Lung (tissue), 12 donors: ENCODE results near the gene NCOA3. TPM values are rescaled to one million over a fixed set of nuclear protein-coding genes. Genes with fewer than 3 reads are reported as not detected.

ENCODE experiments used
- ATAC-seq: fragments of 200-7000 bp; cut with Tn5 transposase; one replicate; pipeline ENCODE4 v1.9.1; 2020; ENCODE audit warnings: moderate number of reproducible peaks; ENCODE audit not compliant: insufficient read depth, low FRiP score
- DNase-seq, 3 donors: peaks; one replicate each; pipeline ENCODE4 v3.0.0-alpha.2; 2013 to 2017
- H3K27ac ChIP-seq, 2 donors: one replicate each; pipeline ENCODE4 v1.5.1; 2013; ENCODE audit warnings: mild to moderate bottlenecking in 2 of 2, moderate library complexity in 2 of 2, control low read depth in 1 of 2, inconsistent platforms in 1 of 2, low read depth in 1 of 2, low read length in 1 of 2
- H3K27me3 ChIP-seq, 3 donors: one replicate each; pipeline ENCODE4 v1.5.1; 2013; ENCODE audit warnings: low read length in 2 of 3; ENCODE audit not compliant: control insufficient read depth in 3 of 3, insufficient read depth in 3 of 3
- H3K36me3 ChIP-seq, 4 donors: one replicate each; pipeline ENCODE4 v1.5.1; 2013; ENCODE audit warnings: low read length in 4 of 4, mild to moderate bottlenecking in 1 of 4, moderate library complexity in 1 of 4; ENCODE audit not compliant: control insufficient read depth in 4 of 4, insufficient read depth in 4 of 4
- H3K4me1 ChIP-seq, 5 donors: one replicate each; pipeline ENCODE4 v1.5.1; 2013; ENCODE audit warnings: low read length in 5 of 5, mild to moderate bottlenecking in 2 of 5, moderate library complexity in 1 of 5; ENCODE audit not compliant: control insufficient read depth in 5 of 5, insufficient read depth in 5 of 5
- H3K4me3 ChIP-seq: one replicate; pipeline ENCODE4 v1.5.1; 2013; ENCODE audit warnings: mild to moderate bottlenecking, control low read depth, moderate library complexity
- H3K9ac ChIP-seq, 2 donors: one replicate each; pipeline ENCODE4 v1.5.1; 2013; ENCODE audit warnings: low read length in 2 of 2, control low read depth in 1 of 2; ENCODE audit not compliant: insufficient read depth in 1 of 2
- H3K9me3 ChIP-seq, 4 donors: one replicate each; pipeline ENCODE4 v1.5.1; 2013; ENCODE audit warnings: low read length in 3 of 4, mild to moderate bottlenecking in 1 of 4, moderate library complexity in 1 of 4; ENCODE audit not compliant: control insufficient read depth in 4 of 4, insufficient read depth in 3 of 4
- WGBS, 2 donors: extraction: QIAGEN DNeasy Blood & Tissue Kit; methylation state at CpG; one replicate each; pipeline ENCODE4 v1.1.7; 2013; 5-methylcytosine and 5-hydroxymethylcytosine counted together
- polyA plus RNA-seq, 2 donors: library from polyadenylated mRNA; stranded (reverse); fragments of 200-250 nt; gene quantifications; one replicate each; pipeline ENCODE4 v1.2.1, GENCODE V29; 2013
- total RNA-seq, 2 donors: library from RNA; depleted of rRNA in 1 of 2; stranded (reverse); fragments of >200 nt in 1 of 2; gene quantifications; one replicate each; pipeline ENCODE4 v1.2.1, GENCODE V29; 2014 to 2021
- TF ChIP-seq, protein P1 (sequence below): IDR thresholded peaks from 2 replicates; pipeline ENCODE4 v1.5.1; 2012; ENCODE audit warnings: mild to moderate bottlenecking; ENCODE audit errors: control extremely low read depth, extremely low read depth
- donor health status: control.
- donor health status: control.
- donor health status: Bipolar disorder and iron deficiency.
- donor health status: healthy.
- donor health status: DM: yes; HTN: yes; CAD: no.

The NCOA3 gene
- total and polyA plus RNA-seq, 4 donors: 5.5 to 69.4 (median 22.6) TPM

DNA sequence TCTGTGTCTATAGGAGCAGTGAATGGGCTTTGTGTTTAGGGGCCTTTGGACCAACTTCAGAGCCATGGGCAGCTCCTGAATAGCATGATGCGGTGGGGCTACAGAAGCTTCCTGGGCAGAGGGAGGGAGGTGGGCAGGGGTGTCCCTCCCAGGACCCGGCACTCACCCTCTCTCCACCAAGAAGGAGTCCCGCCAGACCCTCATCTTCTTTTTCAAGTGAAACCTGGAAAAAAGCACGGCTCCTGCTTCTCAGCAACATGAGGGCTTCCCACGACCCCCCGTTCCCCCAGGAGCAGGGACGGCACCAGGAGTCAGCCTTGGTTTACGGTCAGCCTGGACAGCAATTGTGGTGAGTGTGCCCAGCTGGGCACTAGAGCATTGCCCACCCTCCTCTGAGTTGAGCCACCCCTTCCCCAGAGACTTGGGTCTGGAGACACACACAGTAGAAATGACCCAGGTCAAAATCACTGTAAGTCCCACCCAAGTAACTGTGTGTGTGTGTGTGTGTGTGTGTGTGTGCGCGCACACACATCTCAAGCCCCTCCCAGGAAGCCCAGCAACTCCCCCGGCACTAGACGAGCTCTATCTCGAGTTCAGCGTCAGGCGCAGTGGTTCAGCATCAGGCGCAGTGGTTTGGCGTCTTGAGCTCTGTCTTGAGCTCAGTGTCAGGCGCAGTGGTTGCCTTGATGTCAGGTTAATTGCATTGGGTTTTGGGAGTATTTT lies 175.4 kb downstream of the NCOA3 start:
- peaks cover 0 to 9% (median 6%) of the 10 kb centered on the region in 5 donors for H3K4me1 ChIP-seq

DNA sequence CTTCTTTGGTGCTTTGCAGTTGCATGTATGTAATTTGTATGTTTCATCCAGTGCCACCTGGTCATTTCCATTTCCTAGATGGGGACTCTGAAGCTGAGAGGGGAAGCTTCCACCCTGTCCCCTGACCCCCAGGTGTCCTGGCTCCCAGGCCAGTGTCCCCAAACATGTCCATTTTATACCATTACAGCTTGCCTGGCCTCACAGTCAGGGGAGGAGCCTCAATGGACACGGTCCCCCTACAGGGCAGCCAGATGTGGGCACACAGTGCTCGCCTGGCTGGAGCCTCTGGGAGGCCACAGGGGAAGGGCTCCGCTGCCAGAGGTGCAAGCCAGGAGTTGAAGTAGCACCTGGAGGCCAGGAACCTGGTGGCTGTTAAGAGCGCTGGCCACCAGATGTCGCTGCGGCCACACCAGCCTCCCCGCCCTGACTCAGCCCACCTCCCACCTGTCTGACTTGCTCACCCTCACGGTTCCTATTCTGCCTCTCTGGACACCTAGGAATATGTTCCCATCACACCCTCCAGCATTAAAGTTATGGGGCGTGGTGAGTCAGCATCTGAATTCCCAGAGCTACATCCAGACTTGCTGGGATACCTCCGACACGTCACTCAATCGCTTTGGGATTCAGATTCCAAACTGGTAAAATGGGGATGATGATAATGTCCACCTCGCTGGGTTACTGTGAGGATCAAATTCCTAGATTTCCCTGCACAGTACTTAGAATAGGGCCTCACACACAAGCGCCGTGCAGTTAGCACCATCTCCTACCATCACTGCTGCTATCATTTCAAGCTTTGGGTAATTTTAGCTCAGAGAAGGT lies 176.2 kb downstream of the NCOA3 start:
- no peak overlapping the region for H3K9ac ChIP-seq
- no peaks in the 10 kb centered on the region for H3K27me3 ChIP-seq
- no peaks in the 10 kb centered on the region for H3K9me3 ChIP-seq
- TF ChIP-seq, protein P1, sequence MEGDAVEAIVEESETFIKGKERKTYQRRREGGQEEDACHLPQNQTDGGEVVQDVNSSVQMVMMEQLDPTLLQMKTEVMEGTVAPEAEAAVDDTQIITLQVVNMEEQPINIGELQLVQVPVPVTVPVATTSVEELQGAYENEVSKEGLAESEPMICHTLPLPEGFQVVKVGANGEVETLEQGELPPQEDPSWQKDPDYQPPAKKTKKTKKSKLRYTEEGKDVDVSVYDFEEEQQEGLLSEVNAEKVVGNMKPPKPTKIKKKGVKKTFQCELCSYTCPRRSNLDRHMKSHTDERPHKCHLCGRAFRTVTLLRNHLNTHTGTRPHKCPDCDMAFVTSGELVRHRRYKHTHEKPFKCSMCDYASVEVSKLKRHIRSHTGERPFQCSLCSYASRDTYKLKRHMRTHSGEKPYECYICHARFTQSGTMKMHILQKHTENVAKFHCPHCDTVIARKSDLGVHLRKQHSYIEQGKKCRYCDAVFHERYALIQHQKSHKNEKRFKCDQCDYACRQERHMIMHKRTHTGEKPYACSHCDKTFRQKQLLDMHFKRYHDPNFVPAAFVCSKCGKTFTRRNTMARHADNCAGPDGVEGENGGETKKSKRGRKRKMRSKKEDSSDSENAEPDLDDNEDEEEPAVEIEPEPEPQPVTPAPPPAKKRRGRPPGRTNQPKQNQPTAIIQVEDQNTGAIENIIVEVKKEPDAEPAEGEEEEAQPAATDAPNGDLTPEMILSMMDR: peak; percentile 47
- H3K27ac ChIP-seq: no peak overlapping the region
- H3K4me1 ChIP-seq: peaks cover 0 to 14% (median 11%) of the 10 kb centered on the region in 5 donors
- ATAC-seq (no peak), DNase-seq (peak; percentile 29 to 55 (median 47))
- no peaks in the 10 kb centered on the region for H3K36me3 ChIP-seq
- H3K4me3 ChIP-seq: no peak overlapping the region
- WGBS, 2 donors: 37 to 50% methylated on average over 15 of the region's 15 CpGs

More for the DNA sequence above, 175.4 kb downstream of the NCOA3 start:
- Histone ChIP-seq H3K27me3 (no peaks in the 10 kb centered on the region), H3K9me3 (no peaks in the 10 kb centered on the region), H3K9ac (no peak overlapping the region), H3K4me3 (no peak overlapping the region), H3K27ac (no peak overlapping the region), H3K36me3 (no peaks in the 10 kb centered on the region)
- ATAC-seq: no peak
- TF ChIP-seq, protein P1: no peak
- 77 to 79% methylated on average over 18 of the region's 18 CpGs for WGBS, 2 donors
- no peak for DNase-seq

DNA sequence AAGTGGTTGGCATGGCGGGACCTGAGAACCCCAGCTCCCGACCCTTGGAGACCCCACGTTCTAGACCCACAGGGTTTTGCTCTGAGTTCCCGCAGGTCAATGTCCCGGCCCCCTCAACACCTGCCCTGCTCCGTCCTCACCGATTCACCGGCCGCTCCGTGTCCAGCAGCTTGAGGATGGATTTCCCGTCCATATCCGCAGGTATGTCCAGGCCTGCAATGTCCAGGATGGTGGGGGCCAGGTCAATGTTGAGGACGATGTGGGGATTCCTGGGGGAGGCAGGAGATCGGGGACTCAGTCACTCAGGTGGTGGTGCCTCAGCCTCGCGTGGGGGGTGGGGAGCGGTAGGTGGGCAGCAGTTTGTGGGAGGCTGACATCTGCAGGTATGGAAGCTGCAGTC lies 176.8 kb downstream of the NCOA3 start:
- DNase-seq (peak in 1 of 3 donors; percentile 2), ATAC-seq (no peak)
- Histone ChIP-seq H3K9me3 (no peaks in the 10 kb centered on the region), H3K27ac (no peak overlapping the region), H3K9ac (no peak overlapping the region), H3K27me3 (no peaks in the 10 kb centered on the region), H3K4me1 (peaks cover 0 to 14% (median 11%) of the 10 kb centered on the region in 5 donors), H3K4me3 (no peak overlapping the region), H3K36me3 (no peaks in the 10 kb centered on the region)
- WGBS, 2 donors: 94 to 97% methylated on average over 17 of the region's 17 CpGs
- TF ChIP-seq, protein P1: no peak
